GM23248 (cell line): Measurements from ENCODE around the gene MOBP.

Experiments
- EZH2 ChIP-seq: fragments of 200-600 bp; sonication (generic); IDR thresholded peaks from 2 replicates; pipeline ENCODE4 v1.6.1; 2018; ENCODE audit warnings: antibody characterized with exemption, mild to moderate bottlenecking; ENCODE audit not compliant: insufficient read depth, poor library complexity, severe bottlenecking
- EZH2phosphoT487 ChIP-seq: fragments of 200-600 bp; sonication (generic); IDR thresholded peaks from 2 replicates; pipeline ENCODE4 v1.6.1; 2018; ENCODE audit warnings: antibody characterized with exemption, moderate library complexity, mild to moderate bottlenecking, low read depth; ENCODE audit not compliant: insufficient read depth

GRCh38 chr3:39460677-39461076 is 6.8 kb upstream of the MOBP start:
- no peak for TF ChIP-seq EZH2
- no peak for TF ChIP-seq EZH2phosphoT487
